Measurements from ENCODE around the gene USP10.

USP10 gene

GRCh38 chr16:84813141-84813934, 113.5 kb downstream of the USP10 start:
- TF ChIP-seq FOXP2 (optimal IDR thresholded peaks at IDR 0.05; ENCODE audit: borderline replicate concordance, extremely low read depth, extremely low read length, insufficient read depth), result no peak
- TF ChIP-seq POLR2AphosphoS5 (IDR thresholded peaks at IDR 0.05; ENCODE audit: low read depth, low read length), result no peak
- TF ChIP-seq SIN3A (IDR thresholded peaks at IDR 0.05; ENCODE audit: borderline replicate concordance, insufficient read depth, low read length), result no peak
- TF ChIP-seq, protein P1, sequence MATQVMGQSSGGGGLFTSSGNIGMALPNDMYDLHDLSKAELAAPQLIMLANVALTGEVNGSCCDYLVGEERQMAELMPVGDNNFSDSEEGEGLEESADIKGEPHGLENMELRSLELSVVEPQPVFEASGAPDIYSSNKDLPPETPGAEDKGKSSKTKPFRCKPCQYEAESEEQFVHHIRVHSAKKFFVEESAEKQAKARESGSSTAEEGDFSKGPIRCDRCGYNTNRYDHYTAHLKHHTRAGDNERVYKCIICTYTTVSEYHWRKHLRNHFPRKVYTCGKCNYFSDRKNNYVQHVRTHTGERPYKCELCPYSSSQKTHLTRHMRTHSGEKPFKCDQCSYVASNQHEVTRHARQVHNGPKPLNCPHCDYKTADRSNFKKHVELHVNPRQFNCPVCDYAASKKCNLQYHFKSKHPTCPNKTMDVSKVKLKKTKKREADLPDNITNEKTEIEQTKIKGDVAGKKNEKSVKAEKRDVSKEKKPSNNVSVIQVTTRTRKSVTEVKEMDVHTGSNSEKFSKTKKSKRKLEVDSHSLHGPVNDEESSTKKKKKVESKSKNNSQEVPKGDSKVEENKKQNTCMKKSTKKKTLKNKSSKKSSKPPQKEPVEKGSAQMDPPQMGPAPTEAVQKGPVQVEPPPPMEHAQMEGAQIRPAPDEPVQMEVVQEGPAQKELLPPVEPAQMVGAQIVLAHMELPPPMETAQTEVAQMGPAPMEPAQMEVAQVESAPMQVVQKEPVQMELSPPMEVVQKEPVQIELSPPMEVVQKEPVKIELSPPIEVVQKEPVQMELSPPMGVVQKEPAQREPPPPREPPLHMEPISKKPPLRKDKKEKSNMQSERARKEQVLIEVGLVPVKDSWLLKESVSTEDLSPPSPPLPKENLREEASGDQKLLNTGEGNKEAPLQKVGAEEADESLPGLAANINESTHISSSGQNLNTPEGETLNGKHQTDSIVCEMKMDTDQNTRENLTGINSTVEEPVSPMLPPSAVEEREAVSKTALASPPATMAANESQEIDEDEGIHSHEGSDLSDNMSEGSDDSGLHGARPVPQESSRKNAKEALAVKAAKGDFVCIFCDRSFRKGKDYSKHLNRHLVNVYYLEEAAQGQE (IDR thresholded peaks at IDR 0.05; ENCODE audit: insufficient read depth in 1 of 2, low read depth in 2 of 2, low read length in 2 of 2), result no peak
- TF ChIP-seq TAF1 (IDR thresholded peaks at IDR 0.05; ENCODE audit: borderline replicate concordance, insufficient read depth, low read length), result no peak

GRCh38 chr16:84815462-84815861, 115.7 kb downstream of the USP10 start:
- TF ChIP-seq, protein P1 (IDR thresholded peaks at IDR 0.05; ENCODE audit: insufficient read depth in 1 of 2, low read depth in 2 of 2, low read length in 2 of 2), result no peak
- TF ChIP-seq TAF1 (IDR thresholded peaks at IDR 0.05; ENCODE audit: borderline replicate concordance, insufficient read depth, low read length) (no peak), FOXP2 (optimal IDR thresholded peaks at IDR 0.05; ENCODE audit: borderline replicate concordance, extremely low read depth, extremely low read length, insufficient read depth) (no peak), SIN3A (IDR thresholded peaks at IDR 0.05; ENCODE audit: borderline replicate concordance, insufficient read depth, low read length) (no peak), POLR2AphosphoS5 (IDR thresholded peaks at IDR 0.05; ENCODE audit: low read depth, low read length) (no peak)

- TF ChIP-seq, protein P1 (IDR thresholded peaks at IDR 0.05; ENCODE audit: insufficient read depth in 1 of 2, low read depth in 2 of 2, low read length in 2 of 2), result no peak
- TF ChIP-seq TAF1 (IDR thresholded peaks at IDR 0.05; ENCODE audit: borderline replicate concordance, insufficient read depth, low read length) (no peak), FOXP2 (optimal IDR thresholded peaks at IDR 0.05; ENCODE audit: borderline replicate concordance, extremely low read depth, extremely low read length, insufficient read depth) (no peak), SIN3A (IDR thresholded peaks at IDR 0.05; ENCODE audit: borderline replicate concordance, insufficient read depth, low read length) (no peak), POLR2AphosphoS5 (IDR thresholded peaks at IDR 0.05; ENCODE audit: low read depth, low read length) (no peak)
These were observed 116.2 kb downstream of the USP10 start for GRCh38 chr16:84816023-84816422.

DNA sequence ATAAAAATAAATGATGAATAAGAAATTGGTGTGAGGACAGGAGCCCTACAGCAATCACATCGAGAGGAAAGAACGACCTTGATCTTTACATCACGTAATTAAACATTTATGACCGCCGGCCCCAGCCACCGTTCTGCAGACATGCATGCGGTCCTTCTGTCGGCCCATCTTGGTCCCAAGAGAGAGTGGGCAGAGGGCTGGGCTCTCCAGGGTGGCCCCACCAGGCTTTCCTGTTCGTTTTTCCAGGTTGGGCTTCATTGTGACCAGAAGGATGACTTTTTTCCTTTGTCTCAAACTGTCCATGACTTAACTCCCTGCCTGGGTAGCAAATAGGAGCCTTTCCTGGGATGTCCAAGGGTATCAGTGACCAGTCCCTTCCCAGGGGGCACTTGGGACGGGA, 116.7 kb downstream of the USP10 start:
- TF ChIP-seq, protein P1 (IDR thresholded peaks at IDR 0.05; ENCODE audit: insufficient read depth in 1 of 2, low read depth in 2 of 2, low read length in 2 of 2), result no peak
- TF ChIP-seq POLR2AphosphoS5 (IDR thresholded peaks at IDR 0.05; ENCODE audit: low read depth, low read length), result no peak

Measured in PFSK-1 (cell line).